Lung (tissue), 12 donors: Measurements from ENCODE around the gene DISP2. TPM values are rescaled to one million over a fixed set of nuclear protein-coding genes. Genes with fewer than 3 reads are reported as not detected.

ENCODE experiments used
- ATAC-seq: fragments of 200-7000 bp; cut with Tn5 transposase; one replicate; pipeline ENCODE4 v1.9.1; 2020; ENCODE audit warnings: moderate number of reproducible peaks; ENCODE audit not compliant: insufficient read depth, low FRiP score
- DNase-seq, 3 donors: peaks; one replicate each; pipeline ENCODE4 v3.0.0-alpha.2; 2013 to 2017
- H3K27ac ChIP-seq, 2 donors: one replicate each; pipeline ENCODE4 v1.5.1; 2013; ENCODE audit warnings: mild to moderate bottlenecking in 2 of 2, moderate library complexity in 2 of 2, control low read depth in 1 of 2, inconsistent platforms in 1 of 2, low read depth in 1 of 2, low read length in 1 of 2
- H3K27me3 ChIP-seq, 3 donors: one replicate each; pipeline ENCODE4 v1.5.1; 2013; ENCODE audit warnings: low read length in 2 of 3; ENCODE audit not compliant: control insufficient read depth in 3 of 3, insufficient read depth in 3 of 3
- H3K36me3 ChIP-seq, 4 donors: one replicate each; pipeline ENCODE4 v1.5.1; 2013; ENCODE audit warnings: low read length in 4 of 4, mild to moderate bottlenecking in 1 of 4, moderate library complexity in 1 of 4; ENCODE audit not compliant: control insufficient read depth in 4 of 4, insufficient read depth in 4 of 4
- H3K4me1 ChIP-seq, 5 donors: one replicate each; pipeline ENCODE4 v1.5.1; 2013; ENCODE audit warnings: low read length in 5 of 5, mild to moderate bottlenecking in 2 of 5, moderate library complexity in 1 of 5; ENCODE audit not compliant: control insufficient read depth in 5 of 5, insufficient read depth in 5 of 5
- H3K4me3 ChIP-seq: one replicate; pipeline ENCODE4 v1.5.1; 2013; ENCODE audit warnings: mild to moderate bottlenecking, control low read depth, moderate library complexity
- H3K9ac ChIP-seq, 2 donors: one replicate each; pipeline ENCODE4 v1.5.1; 2013; ENCODE audit warnings: low read length in 2 of 2, control low read depth in 1 of 2; ENCODE audit not compliant: insufficient read depth in 1 of 2
- H3K9me3 ChIP-seq, 4 donors: one replicate each; pipeline ENCODE4 v1.5.1; 2013; ENCODE audit warnings: low read length in 3 of 4, mild to moderate bottlenecking in 1 of 4, moderate library complexity in 1 of 4; ENCODE audit not compliant: control insufficient read depth in 4 of 4, insufficient read depth in 3 of 4
- CTCF ChIP-seq: IDR thresholded peaks from 2 replicates; pipeline ENCODE4 v1.5.1; 2012; ENCODE audit warnings: mild to moderate bottlenecking; ENCODE audit errors: control extremely low read depth, extremely low read depth
- WGBS, 2 donors: extraction: QIAGEN DNeasy Blood & Tissue Kit; methylation state at CpG; one replicate each; pipeline ENCODE4 v1.1.7; 2013; 5-methylcytosine and 5-hydroxymethylcytosine counted together
- polyA plus RNA-seq, 2 donors: library from polyadenylated mRNA; stranded (reverse); fragments of 200-250 nt; gene quantifications; one replicate each; pipeline ENCODE4 v1.2.1, GENCODE V29; 2013
- total RNA-seq, 2 donors: library from RNA; depleted of rRNA in 1 of 2; stranded (reverse); fragments of >200 nt in 1 of 2; gene quantifications; one replicate each; pipeline ENCODE4 v1.2.1, GENCODE V29; 2014 to 2021
- donor health status: control.
- donor health status: control.
- donor health status: Bipolar disorder and iron deficiency.
- donor health status: healthy.
- donor health status: DM: yes; HTN: yes; CAD: no.

Gene DISP2
- total and polyA plus RNA-seq, 4 donors = 0.06 to 2.5 (median 0.76) TPM

- no peak overlapping the region for H3K9ac ChIP-seq
- no peak for TF ChIP-seq CTCF
- ATAC-seq (no peak), DNase-seq (no peak)
- H3K27me3 ChIP-seq = peaks cover 0 to 6% (median 0%) of the 10 kb centered on the region in 3 donors
- peaks cover 0 to 12% (median 4%) of the 10 kb centered on the region in 5 donors for H3K4me1 ChIP-seq
- no peaks in the 10 kb centered on the region for H3K9me3 ChIP-seq
- H3K27ac ChIP-seq = no peak overlapping the region
- 79 to 84% methylated on average over 5 of the region's 5 CpGs for WGBS, 2 donors
- H3K36me3 ChIP-seq = no peaks in the 10 kb centered on the region
- no peak overlapping the region for H3K4me3 ChIP-seq
Measured at GRCh38 chr15:40348474-40348870, 9.5 kb upstream of the DISP2 start.

GRCh38 chr15:40349163-40349562 lies 8.9 kb upstream of the DISP2 start:
- Histone ChIP-seq H3K4me1 (peaks cover 0 to 5% (median 1%) of the 10 kb centered on the region in 5 donors), H3K27me3 (peaks cover 0 to 6% (median 0%) of the 10 kb centered on the region in 3 donors), H3K9ac (no peak overlapping the region), H3K27ac (no peak overlapping the region), H3K4me3 (no peak overlapping the region), H3K9me3 (no peaks in the 10 kb centered on the region), H3K36me3 (no peaks in the 10 kb centered on the region)
- no peak for DNase-seq
- no peak for TF ChIP-seq CTCF
- ATAC-seq = no peak
- 92% methylated on average over 5 of the region's 5 CpGs for WGBS, 2 donors

GRCh38 chr15:40352281-40352901 lies 5.6 kb upstream of the DISP2 start:
- WGBS, 2 donors = 70 to 89% methylated on average over 7 of the region's 7 CpGs
- peaks cover 0 to 6% (median 0%) of the 10 kb centered on the region in 3 donors for H3K27me3 ChIP-seq
- ATAC-seq (no peak), DNase-seq (no peak)
- no peak overlapping the region for H3K27ac ChIP-seq
- no peak for TF ChIP-seq CTCF
- no peaks in the 10 kb centered on the region for H3K36me3 ChIP-seq
- peaks cover 0 to 10% (median 0%) of the 10 kb centered on the region in 5 donors for H3K4me1 ChIP-seq
- H3K9me3 ChIP-seq = no peaks in the 10 kb centered on the region
- H3K9ac ChIP-seq = no peak overlapping the region
- H3K4me3 ChIP-seq = no peak overlapping the region

GRCh38 chr15:40353697-40354096 lies 4.3 kb upstream of the DISP2 start:
- H3K4me3 ChIP-seq = no peak overlapping the region
- no peaks in the 10 kb centered on the region for H3K36me3 ChIP-seq
- 76 to 82% methylated on average over 5 of the region's 5 CpGs for WGBS, 2 donors
- no peaks in the 10 kb centered on the region for H3K9me3 ChIP-seq
- H3K4me1 ChIP-seq = peaks cover 0 to 17% (median 0%) of the 10 kb centered on the region in 5 donors
- no peak overlapping the region for H3K9ac ChIP-seq
- TF ChIP-seq CTCF = no peak
- ATAC-seq (no peak), DNase-seq (no peak)
- peaks cover 0 to 8% (median 0%) of the 10 kb centered on the region in 3 donors for H3K27me3 ChIP-seq
- H3K27ac ChIP-seq = no peak overlapping the region
